H1 (cell line): ENCODE data around the gene BATF3. TPM values are rescaled to one million over a fixed set of nuclear protein-coding genes. Genes with fewer than 3 reads are reported as not detected.

ENCODE experiments used
- CTCF ChIA-PET: fragments of 300-600 bp; sonication (Branson Sonifier 250); formaldehyde crosslinking; loops from one replicate; lab custom pipeline; 2021; ENCODE audit not compliant: partially characterized antibody; lab: Charles Lee
- POLR2A ChIA-PET: fragments of 300-600 bp; sonication (Branson Sonifier 250); formaldehyde crosslinking; loops from one replicate; lab custom pipeline; 2021; ENCODE audit warnings: inconsistent platforms; ENCODE audit not compliant: partially characterized antibody; lab: Charles Lee
- DNase-seq, 2 experiments: peaks; one replicate each; pipeline versions ENCODE4 v3.0.0 to v3.0.0-alpha.2; 2010 to 2022; ENCODE audit warnings: low spot score in 2 of 2, low read depth in 1 of 2, mixed read lengths in 1 of 2
- FAIRE-seq: peaks from 2 replicates; lab custom pipeline; 2011; peaks lifted over from hg19 to GRCh38; lab: Jason Lieb, UNC
- H2AFZ ChIP-seq: 2 replicates; pipeline ENCODE4 v1.8.1; 2012; ENCODE audit warnings: low read length, inconsistent platforms
- H2AK5ac ChIP-seq: 2 replicates; pipeline ENCODE4 v1.6.1; 2013; ENCODE audit warnings: low read depth, low read length
- H2BK120ac ChIP-seq: replicated peaks from 2 replicates; pipeline ENCODE3; 2013; ENCODE audit warnings: low read depth, low read length, inconsistent platforms
- H2BK12ac ChIP-seq: 2 replicates; pipeline ENCODE4 v1.6.1; 2013; ENCODE audit warnings: low read depth, low read length
- H2BK15ac ChIP-seq: 2 replicates; pipeline ENCODE4 v1.6.1; 2013; ENCODE audit warnings: low read length
- H2BK20ac ChIP-seq: 2 replicates; pipeline ENCODE4 v1.6.1; 2013; ENCODE audit warnings: low read length
- H2BK5ac ChIP-seq: 2 replicates; pipeline ENCODE4 v1.6.1; 2013; ENCODE audit warnings: low read depth, low read length
- H3K14ac ChIP-seq: 2 replicates; pipeline ENCODE4 v1.6.1; 2013; ENCODE audit warnings: inconsistent platforms; ENCODE audit not compliant: insufficient read length
- H3K18ac ChIP-seq: 2 replicates; pipeline ENCODE4 v1.6.1; 2013; ENCODE audit warnings: low read length; ENCODE audit errors: extremely low read depth
- H3K23ac ChIP-seq: 2 replicates; pipeline ENCODE4 v1.6.1; 2013; ENCODE audit warnings: inconsistent platforms; ENCODE audit not compliant: insufficient read length
- H3K23me2 ChIP-seq: 2 replicates; pipeline ENCODE4 v1.6.1; 2013; ENCODE audit warnings: low read depth, low read length
- H3K27ac ChIP-seq: 2 replicates; pipeline ENCODE4 v1.6.1; 2011; ENCODE audit warnings: low read depth, low read length, inconsistent platforms
- H3K27me3 ChIP-seq, 4 experiments: replicated peaks in 1 of 4; 1 replicate in 1 of 4; 2 replicates in 3 of 4; pipeline versions ENCODE4 v1.6.1 to v1.8.1; 2011 to 2013; ENCODE audit warnings: low read length in 3 of 4, mild to moderate bottlenecking in 3 of 4, inconsistent platforms in 2 of 4, mixed read lengths in 2 of 4, moderate library complexity in 1 of 4; ENCODE audit not compliant: control insufficient read depth in 3 of 4, insufficient read depth in 3 of 4; ENCODE audit errors: extremely low read depth in 1 of 4
- H3K36me3 ChIP-seq, 4 experiments: 2 replicates each; pipeline versions ENCODE4 v1.6.1 to v1.8.1; 2011 to 2013; ENCODE audit warnings: mild to moderate bottlenecking in 4 of 4, low read length in 3 of 4, moderate library complexity in 2 of 4, control low read depth in 1 of 4, inconsistent platforms in 1 of 4; ENCODE audit not compliant: insufficient read depth in 4 of 4, control insufficient read depth in 2 of 4
- H3K4ac ChIP-seq: replicated peaks from 2 replicates; pipeline ENCODE3; 2013; ENCODE audit warnings: low read length, low read depth, mixed read lengths, inconsistent platforms; ENCODE audit not compliant: insufficient read length
- H3K4me1 ChIP-seq, 4 experiments: replicated peaks in 1 of 4; 1 replicate in 1 of 4; 2 replicates in 3 of 4; pipeline versions ENCODE4 v1.6.1 to v1.8.1; 2011 to 2013; ENCODE audit warnings: low read length in 3 of 4, inconsistent platforms in 2 of 4, mixed read lengths in 1 of 4; ENCODE audit not compliant: insufficient read depth in 4 of 4, control insufficient read depth in 3 of 4
- H3K4me2 ChIP-seq, 2 experiments: 2 replicates each; pipeline versions ENCODE4 v1.6.1 to v1.8.1; 2011 to 2013; ENCODE audit warnings: low read depth in 2 of 2, low read length in 2 of 2, control low read depth in 1 of 2, inconsistent platforms in 1 of 2, mild to moderate bottlenecking in 1 of 2; ENCODE audit not compliant: insufficient read depth in 1 of 2
- H3K4me3 ChIP-seq, 4 experiments: fragments of 200-600, 300-600 bp in 1 of 4; sonication (generic), shearing (Covaris generic), sonication (Bioruptor Twin) in 1 of 4; 2 replicates each; pipeline versions ENCODE4 v1.5.1 to v1.8.1; 2011 to 2016; ENCODE audit warnings: low read length in 4 of 4, low read depth in 3 of 4, control low read depth in 2 of 4, inconsistent platforms in 2 of 4, mild to moderate bottlenecking in 2 of 4, mixed read lengths in 1 of 4, moderate library complexity in 1 of 4; ENCODE audit not compliant: insufficient read depth in 2 of 4; ENCODE audit errors: extremely low read depth in 1 of 4
- H3K56ac ChIP-seq: replicated peaks from 2 replicates; pipeline ENCODE3; 2013; ENCODE audit warnings: low read depth, mild to moderate bottlenecking, mixed read lengths, low read length, inconsistent platforms; ENCODE audit not compliant: insufficient read length
- H3K79me1 ChIP-seq: 2 replicates; pipeline ENCODE4 v1.6.1; 2013; ENCODE audit warnings: low read depth, low read length, control low read depth
- H3K79me2 ChIP-seq, 2 experiments: 2 replicates each; pipeline versions ENCODE4 v1.6.1 to v1.8.1; 2012 to 2013; ENCODE audit warnings: low read length in 2 of 2, mild to moderate bottlenecking in 2 of 2, inconsistent platforms in 1 of 2; ENCODE audit not compliant: insufficient read depth in 2 of 2, control insufficient read depth in 1 of 2
- H3K9ac ChIP-seq, 4 experiments: replicated peaks in 1 of 4; 1 replicate in 1 of 4; 2 replicates in 3 of 4; pipeline versions ENCODE4 v1.6.1 to v1.8.1; 2011 to 2013; ENCODE audit warnings: low read depth in 3 of 4, low read length in 3 of 4, control low read depth in 2 of 4, mild to moderate bottlenecking in 2 of 4, moderate library complexity in 2 of 4, inconsistent platforms in 1 of 4; ENCODE audit errors: extremely low read depth in 1 of 4
- H3K9me3 ChIP-seq, 2 experiments: 2 replicates each; pipeline versions ENCODE4 v1.6.1 to v1.8.1; 2012 to 2013; ENCODE audit warnings: mild to moderate bottlenecking in 2 of 2, moderate library complexity in 2 of 2, control low read depth in 1 of 2, inconsistent platforms in 1 of 2, low read depth in 1 of 2, low read length in 1 of 2, mixed read lengths in 1 of 2; ENCODE audit not compliant: insufficient read depth in 2 of 2
- H4K20me1 ChIP-seq, 2 experiments: replicated peaks in 1 of 2; 2 replicates each; pipeline versions ENCODE3 to v1.8.1; 2011 to 2013; ENCODE audit warnings: inconsistent platforms in 2 of 2, low read length in 2 of 2, mild to moderate bottlenecking in 1 of 2; ENCODE audit not compliant: insufficient read depth in 2 of 2, control insufficient read depth in 1 of 2
- H4K5ac ChIP-seq: 2 replicates; pipeline ENCODE4 v1.6.1; 2013; ENCODE audit warnings: low read length, low read depth, mixed read lengths, inconsistent platforms; ENCODE audit not compliant: insufficient read length
- H4K8ac ChIP-seq: 2 replicates; pipeline ENCODE4 v1.8.0; 2013; ENCODE audit warnings: mild to moderate bottlenecking, moderate library complexity, low read length, inconsistent platforms; ENCODE audit not compliant: insufficient read depth; ENCODE audit errors: extremely low read depth
- H4K91ac ChIP-seq: replicated peaks from 2 replicates; pipeline ENCODE3; 2013; ENCODE audit warnings: low read length, mixed read lengths, inconsistent platforms; ENCODE audit not compliant: insufficient read length
- CBX8 ChIP-seq: fragments of 300-800, 300-1000 bp; sonication (generic); IDR thresholded peaks from 2 replicates; pipeline ENCODE4 v1.7.1; 2016; ENCODE audit warnings: low read depth, low read length, borderline replicate concordance
- EZH2 ChIP-seq: fragments of 200-600 bp; sonication (generic); IDR thresholded peaks from 2 replicates; pipeline ENCODE4 v1.7.1; 2012; ENCODE audit warnings: low read depth, mild to moderate bottlenecking, moderate library complexity, low read length, inconsistent platforms; ENCODE audit not compliant: severe bottlenecking
- MAFK ChIP-seq: IDR thresholded peaks from 2 replicates; pipeline ENCODE4 v1.6.1; 2012; ENCODE audit warnings: low read depth, mild to moderate bottlenecking, improper control_type of control experiment, low read length
- POU5F1 ChIP-seq: IDR thresholded peaks from 2 replicates; pipeline ENCODE4 v1.6.1; 2011; ENCODE audit warnings: low read depth, mild to moderate bottlenecking, low read length, moderate library complexity
- SIX5 ChIP-seq: IDR thresholded peaks from 2 replicates; pipeline ENCODE4 v1.6.1; 2011; ENCODE audit warnings: mild to moderate bottlenecking, low read depth, low read length
- SP2 ChIP-seq: IDR thresholded peaks from 2 replicates; pipeline ENCODE4 v1.6.1; 2012; ENCODE audit warnings: mild to moderate bottlenecking, low read length, inconsistent platforms
- SUZ12 ChIP-seq: fragments of 200-600 bp; sonication (generic); IDR thresholded peaks from 2 replicates; pipeline ENCODE4 v1.6.1; 2012; ENCODE audit warnings: mild to moderate bottlenecking, inconsistent platforms, low read length, moderate library complexity, mixed read lengths
- TBP ChIP-seq: IDR thresholded peaks from 2 replicates; pipeline ENCODE4 v1.6.1; 2011; ENCODE audit warnings: low read depth, low read length, improper control_type of control experiment
- TEAD4 ChIP-seq: IDR thresholded peaks from 2 replicates; pipeline ENCODE4 v1.6.1; 2012; ENCODE audit warnings: low read depth, low read length, inconsistent platforms, mixed read lengths
- YY1 ChIP-seq: IDR thresholded peaks from 2 replicates; pipeline ENCODE4 v1.6.1; 2011; ENCODE audit warnings: low read depth, mild to moderate bottlenecking, low read length
- WGBS, 2 experiments: shearing (Covaris generic) in 1 of 2; methylation state at CpG; one replicate each; pipeline versions ENCODE4 v1.1.6 to v1.1.7; 2013 to 2015; ENCODE audit warnings: low lambda C conversion rate in 2 of 2, mixed read lengths in 2 of 2, inconsistent platforms in 1 of 2, low coverage in 1 of 2, missing lambda C conversion rate in 1 of 2; ENCODE audit not compliant: insufficient replicate concordance in 2 of 2, insufficient coverage in 1 of 2, insufficient read length in 1 of 2; ENCODE audit errors: extremely low coverage in 1 of 2, missing lambda C conversion rate in 1 of 2; 5-methylcytosine and 5-hydroxymethylcytosine counted together
- polyA plus RNA-seq, 7 experiments: library from polyadenylated mRNA; depleted of rRNA in 3 of 7; stranded (reverse) in 5 of 7; unstranded in 2 of 7; fragments of >200 nt in 5 of 7; fragments of 200-250 nt in 2 of 7; gene quantifications; 1 replicate in 5 of 7; 2 replicates in 1 of 7; 4 replicates in 1 of 7; pipeline versions ENCODE4 v1.2.1 to v1.2.3, GENCODE V29; 2011 to 2013; ENCODE audit warnings: missing spikeins in 2 of 7, mixed read lengths in 2 of 7
- total RNA-seq: library from RNA; stranded (reverse); fragmentation: NEBNext Ultra II Directional; extraction: Animal tissue kit (Norgen Biotek cat#: 25700); gene quantifications from 2 replicates; pipeline ENCODE4 v1.2.1, GENCODE V29; 2021
- TF ChIP-seq, protein P1 (sequence below): IDR thresholded peaks from 2 replicates; pipeline ENCODE4 v1.6.1; 2011; ENCODE audit warnings: low read length, improper control_type of control experiment
- TF ChIP-seq, protein P2 (sequence below): IDR thresholded peaks from 2 replicates; pipeline ENCODE4 v1.6.1; 2012; ENCODE audit warnings: inconsistent platforms
- TF ChIP-seq, protein P3 (sequence below): IDR thresholded peaks from 2 replicates; pipeline ENCODE4 v1.6.1; 2011; ENCODE audit warnings: low read depth, mild to moderate bottlenecking, low read length; ENCODE audit not compliant: insufficient read depth

Gene BATF3
- total and polyA plus RNA-seq, 2 of the 8 experiments (the other 6 are each of a cell fraction or from before 2014, with no cell fraction given), result 6.3 TPM

DNA sequence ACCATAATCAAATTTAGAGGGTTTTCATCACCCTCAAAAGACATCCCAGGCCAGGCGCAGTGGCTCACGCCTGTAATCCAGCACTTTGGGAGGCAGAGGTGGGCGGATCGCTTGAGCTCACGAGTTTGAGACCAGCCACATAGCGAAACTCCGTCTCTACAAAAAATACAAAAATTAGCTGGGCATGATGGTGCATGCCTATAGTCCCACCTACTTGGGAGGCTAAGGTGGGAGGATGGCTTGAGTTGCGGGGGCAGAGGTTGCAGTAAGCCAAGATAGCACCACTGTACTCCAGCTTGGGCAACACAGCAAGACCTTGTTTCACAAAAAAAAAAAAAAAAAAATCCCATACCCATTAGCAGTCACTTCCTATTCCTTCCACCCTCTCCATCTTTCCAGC, 33.5 kb upstream of the BATF3 start:
- Histone ChIP-seq H3K18ac (no peak overlapping the region), H3K23me2 (no peaks in the 10 kb centered on the region), H2BK15ac (no peak overlapping the region), H3K4me3 (no peak overlapping the region), H3K4me2 (no peak overlapping the region), H4K91ac (no peak overlapping the region), H3K4me1 (no peaks in the 10 kb centered on the region), H3K27me3 (no peaks in the 10 kb centered on the region), H2AFZ (no peak overlapping the region), H3K79me2 (0 out of 4 replicates have a peak, but pooled peaks cover 0 to 3% of the 10 kb centered on the region in 2 experiments), H4K8ac (no peak overlapping the region), H2AK5ac (no peak overlapping the region), H3K56ac (no peak overlapping the region), H3K9ac (no peak overlapping the region), H2BK120ac (no peak overlapping the region), H2BK12ac (no peak overlapping the region), H4K5ac (no peak overlapping the region), H3K14ac (no peak overlapping the region), H3K27ac (no peak overlapping the region), H3K36me3 (no peaks in the 10 kb centered on the region), H4K20me1 (no peaks in the 10 kb centered on the region), H3K4ac (no peak overlapping the region), H3K9me3 (no peaks in the 10 kb centered on the region), H2BK20ac (no peak overlapping the region), H3K23ac (no peak overlapping the region), H2BK5ac (no peak overlapping the region), H3K79me1 (no peaks in the 10 kb centered on the region)
- POLR2A ChIA-PET, result no interaction called here
- FAIRE-seq (no peak), DNase-seq (no peak)
- CTCF ChIA-PET, result no interaction called here
- WGBS, 2 experiments, result 90% methylated on average over 8 of the region's 8 CpGs; no CpG with 5 or more reads in 1 of the 2 experiments
- TF ChIP-seq, protein P1, sequence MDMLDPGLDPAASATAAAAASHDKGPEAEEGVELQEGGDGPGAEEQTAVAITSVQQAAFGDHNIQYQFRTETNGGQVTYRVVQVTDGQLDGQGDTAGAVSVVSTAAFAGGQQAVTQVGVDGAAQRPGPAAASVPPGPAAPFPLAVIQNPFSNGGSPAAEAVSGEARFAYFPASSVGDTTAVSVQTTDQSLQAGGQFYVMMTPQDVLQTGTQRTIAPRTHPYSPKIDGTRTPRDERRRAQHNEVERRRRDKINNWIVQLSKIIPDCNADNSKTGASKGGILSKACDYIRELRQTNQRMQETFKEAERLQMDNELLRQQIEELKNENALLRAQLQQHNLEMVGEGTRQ, result no peak
- TF ChIP-seq CBX8 (no peak), YY1 (no peak), TBP (no peak), SP2 (no peak), SUZ12 (no peak), MAFK (no peak), SIX5 (no peak), TEAD4 (no peak), EZH2 (no peak), POU5F1 (no peak)
- TF ChIP-seq, protein P2, sequence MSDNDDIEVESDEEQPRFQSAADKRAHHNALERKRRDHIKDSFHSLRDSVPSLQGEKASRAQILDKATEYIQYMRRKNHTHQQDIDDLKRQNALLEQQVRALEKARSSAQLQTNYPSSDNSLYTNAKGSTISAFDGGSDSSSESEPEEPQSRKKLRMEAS, result no peak
- TF ChIP-seq, protein P3, sequence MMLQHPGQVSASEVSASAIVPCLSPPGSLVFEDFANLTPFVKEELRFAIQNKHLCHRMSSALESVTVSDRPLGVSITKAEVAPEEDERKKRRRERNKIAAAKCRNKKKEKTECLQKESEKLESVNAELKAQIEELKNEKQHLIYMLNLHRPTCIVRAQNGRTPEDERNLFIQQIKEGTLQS, result no peak
